Karpas-422 (cell line): ENCODE data around the gene MYOG. TPM values are rescaled to one million over a fixed set of nuclear protein-coding genes. Genes with fewer than 3 reads are reported as not detected.
A peak's percentile ranks its signal among the peaks of the same experiment; 100 is the strongest.

Experiments used
- DNase-seq: peaks from one replicate; pipeline ENCODE4 v3.0.0-alpha.2; 2015
- H2AFZ ChIP-seq: fragments of 200-600 bp; sonication (generic); 2 replicates; pipeline ENCODE4 v1.6.1; 2014; ENCODE audit warnings: antibody characterized with exemption, low read length, mixed read lengths
- H3K27ac ChIP-seq: fragments of 200-600 bp; sonication (generic); 2 replicates; pipeline ENCODE4 v1.5.1; 2014; ENCODE audit warnings: mild to moderate bottlenecking, low read length, moderate library complexity
- H3K27me3 ChIP-seq: fragments of 200-600 bp; sonication (generic); 2 replicates; pipeline ENCODE4 v1.6.1; 2014; ENCODE audit warnings: low read length, mixed read lengths
- H3K36me3 ChIP-seq: fragments of 200-600 bp; sonication (generic); 2 replicates; pipeline ENCODE4 v1.6.1; 2014; ENCODE audit warnings: low read length, mixed read lengths; ENCODE audit not compliant: insufficient read depth
- H3K4me1 ChIP-seq: fragments of 200-600 bp; sonication (generic); 2 replicates; pipeline ENCODE4 v1.6.1; 2014; ENCODE audit warnings: mild to moderate bottlenecking, low read length, mixed read lengths
- H3K4me2 ChIP-seq: fragments of 200-600 bp; sonication (generic); 2 replicates; pipeline ENCODE4 v1.6.1; 2014; ENCODE audit warnings: low read length, low read depth, mild to moderate bottlenecking; ENCODE audit not compliant: poor library complexity, severe bottlenecking
- H3K4me3 ChIP-seq: fragments of 200-600 bp; sonication (generic); 2 replicates; pipeline ENCODE4 v1.5.1; 2014; ENCODE audit warnings: mild to moderate bottlenecking, antibody characterized with exemption, low read length, mixed read lengths
- H3K79me2 ChIP-seq: fragments of 200-600 bp; sonication (generic); 2 replicates; pipeline ENCODE4 v1.6.1; 2014; ENCODE audit warnings: mild to moderate bottlenecking, low read length, mixed read lengths
- H3K9ac ChIP-seq: fragments of 200-600 bp; sonication (generic); 2 replicates; pipeline ENCODE4 v1.6.0; 2014; ENCODE audit warnings: low read length
- H3K9me2 ChIP-seq: fragments of 200-600 bp; sonication (generic), shearing (Covaris generic); replicated peaks from 2 replicates; pipeline ENCODE4 v1.6.0; 2014; ENCODE audit warnings: mild to moderate bottlenecking, low read length, moderate library complexity; ENCODE audit not compliant: insufficient read depth
- H3K9me3 ChIP-seq: fragments of 300-700, 200-600 bp; sonication (generic); 2 replicates; pipeline ENCODE4 v1.6.1; 2014; ENCODE audit warnings: low read length, mixed read lengths
- H4K20me1 ChIP-seq: fragments of 200-600 bp; sonication (generic); 2 replicates; pipeline ENCODE4 v1.6.1; 2014; ENCODE audit warnings: mild to moderate bottlenecking, antibody characterized with exemption, low read length, low read depth; ENCODE audit not compliant: insufficient read depth
- total RNA-seq: library from RNA; depleted of rRNA; stranded (reverse); fragments of >200 nt; shearing (Covaris generic); gene quantifications from 2 replicates; pipeline ENCODE4 v1.2.3, GENCODE V29; 2014; ENCODE audit warnings: low replicate concordance; rRNA removed

The MYOG gene
- not detected in 2 replicates for total RNA-seq

GRCh38 chr1:203085528-203086406 is at the start of gene MYOG:
Gene MYOG, minus strand, starts transcription at chr1:203086012. Its CDS starts 51 bp downstream, at chr1:203085961.
- Histone ChIP-seq H3K27ac (no peak within 1 kb of the TSS), H3K4me1 (peaks cover 14% of the 10 kb centered on the region), H4K20me1 (no peaks in the 10 kb centered on the region), H2AFZ (peak within 1 kb of the TSS; percentile 32; the same call in 1 of the 2 replicates), H3K79me2 (no peaks in the 10 kb centered on the region), H3K4me3 (no peak within 1 kb of the TSS), H3K9me3 (no peaks in the 10 kb centered on the region), H3K9me2 (no peaks in the 10 kb centered on the region), H3K27me3 (no peaks in the 10 kb centered on the region), H3K4me2 (no peak within 1 kb of the TSS), H3K36me3 (no peaks in the 10 kb centered on the region), H3K9ac (no peak within 1 kb of the TSS)
- no peak for DNase-seq

GRCh38 chr1:203133970-203134725 is 48.3 kb upstream of the MYOG start:
- Histone ChIP-seq H4K20me1 (no peaks in the 10 kb centered on the region), H3K36me3 (no peaks in the 10 kb centered on the region), H3K4me1 (peaks cover 5% of the 10 kb centered on the region), H3K27me3 (no peaks in the 10 kb centered on the region), H3K9me3 (no peaks in the 10 kb centered on the region), H3K27ac (no peak overlapping the region), H3K79me2 (no peaks in the 10 kb centered on the region), H3K9ac (no peak overlapping the region), H3K9me2 (no peaks in the 10 kb centered on the region), H3K4me3 (no peak overlapping the region), H3K4me2 (no peak overlapping the region), H2AFZ (no peak overlapping the region)
- DNase-seq: no peak

- Histone ChIP-seq H3K27ac (no peak overlapping the region), H4K20me1 (no peaks in the 10 kb centered on the region), H3K4me3 (no peak overlapping the region), H3K36me3 (no peaks in the 10 kb centered on the region), H3K79me2 (no peaks in the 10 kb centered on the region), H3K27me3 (no peaks in the 10 kb centered on the region), H3K9ac (no peak overlapping the region), H3K9me2 (no peaks in the 10 kb centered on the region), H3K4me1 (peaks cover 5% of the 10 kb centered on the region), H3K4me2 (no peak overlapping the region), H3K9me3 (no peaks in the 10 kb centered on the region), H2AFZ (no peak overlapping the region)
- no peak for DNase-seq
Measured at GRCh38 chr1:203131548-203132200, 45.9 kb upstream of the MYOG start.

GRCh38 chr1:203130358-203130985 is 44.7 kb upstream of the MYOG start:
- Histone ChIP-seq H3K4me3 (no peak overlapping the region), H3K27me3 (no peaks in the 10 kb centered on the region), H4K20me1 (no peaks in the 10 kb centered on the region), H3K9ac (no peak overlapping the region), H3K79me2 (no peaks in the 10 kb centered on the region), H3K36me3 (no peaks in the 10 kb centered on the region), H3K9me3 (no peaks in the 10 kb centered on the region), H3K9me2 (no peaks in the 10 kb centered on the region), H3K27ac (no peak overlapping the region), H3K4me1 (no peaks in the 10 kb centered on the region), H2AFZ (no peak overlapping the region), H3K4me2 (no peak overlapping the region)
- no peak for DNase-seq

- H3K27me3 ChIP-seq: no peaks in the 10 kb centered on the region
- no peaks in the 10 kb centered on the region for H3K9me2 ChIP-seq
Measured at GRCh38 chr1:203129501-203130231, 43.9 kb upstream of the MYOG start.

GRCh38 chr1:203128716-203129500 is 43.1 kb upstream of the MYOG start:
- H3K27me3 ChIP-seq: no peaks in the 10 kb centered on the region
- H3K4me2 ChIP-seq: no peak overlapping the region
- no peaks in the 10 kb centered on the region for H3K4me1 ChIP-seq
- H3K9ac ChIP-seq: no peak overlapping the region
- H4K20me1 ChIP-seq: no peaks in the 10 kb centered on the region
- H3K9me3 ChIP-seq: no peaks in the 10 kb centered on the region
- no peaks in the 10 kb centered on the region for H3K36me3 ChIP-seq
- no peak overlapping the region for H3K4me3 ChIP-seq
- no peak for DNase-seq
- no peaks in the 10 kb centered on the region for H3K79me2 ChIP-seq
- H3K27ac ChIP-seq: no peak overlapping the region
- H3K9me2 ChIP-seq: no peaks in the 10 kb centered on the region
- no peak overlapping the region for H2AFZ ChIP-seq

More at GRCh38 chr1:203129501-203130231, 43.9 kb upstream of the MYOG start:
- DNase-seq: no peak
- no peaks in the 10 kb centered on the region for H3K36me3 ChIP-seq
- no peaks in the 10 kb centered on the region for H3K79me2 ChIP-seq
- H3K4me3 ChIP-seq: no peak overlapping the region
- no peak overlapping the region for H2AFZ ChIP-seq
- H3K9ac ChIP-seq: no peak overlapping the region
- H3K27ac ChIP-seq: no peak overlapping the region
- no peaks in the 10 kb centered on the region for H4K20me1 ChIP-seq
- no peak overlapping the region for H3K4me2 ChIP-seq
- H3K9me3 ChIP-seq: no peaks in the 10 kb centered on the region
- no peaks in the 10 kb centered on the region for H3K4me1 ChIP-seq

- no peak overlapping the region for H3K9ac ChIP-seq
- H3K4me3 ChIP-seq: no peak overlapping the region
- no peaks in the 10 kb centered on the region for H4K20me1 ChIP-seq
- no peaks in the 10 kb centered on the region for H3K27me3 ChIP-seq
- H3K9me3 ChIP-seq: no peaks in the 10 kb centered on the region
- H3K4me2 ChIP-seq: no peak overlapping the region
- H3K9me2 ChIP-seq: no peaks in the 10 kb centered on the region
- H2AFZ ChIP-seq: no peak overlapping the region
- H3K36me3 ChIP-seq: no peaks in the 10 kb centered on the region
- no peaks in the 10 kb centered on the region for H3K79me2 ChIP-seq
- H3K27ac ChIP-seq: no peak overlapping the region
- DNase-seq: no peak
- H3K4me1 ChIP-seq: no peaks in the 10 kb centered on the region
Measured at GRCh38 chr1:203128431-203128715, 42.6 kb upstream of the MYOG start.
